ENCODE measurements around the gene STAMBPL1. TPM values are rescaled to one million over a fixed set of nuclear protein-coding genes. Genes with fewer than 3 reads are reported as not detected.

Gene STAMBPL1
- polyA plus RNA-seq, 1 of the 3 experiments (the other 2 are of a cell fraction), result 25.1 TPM

DNA sequence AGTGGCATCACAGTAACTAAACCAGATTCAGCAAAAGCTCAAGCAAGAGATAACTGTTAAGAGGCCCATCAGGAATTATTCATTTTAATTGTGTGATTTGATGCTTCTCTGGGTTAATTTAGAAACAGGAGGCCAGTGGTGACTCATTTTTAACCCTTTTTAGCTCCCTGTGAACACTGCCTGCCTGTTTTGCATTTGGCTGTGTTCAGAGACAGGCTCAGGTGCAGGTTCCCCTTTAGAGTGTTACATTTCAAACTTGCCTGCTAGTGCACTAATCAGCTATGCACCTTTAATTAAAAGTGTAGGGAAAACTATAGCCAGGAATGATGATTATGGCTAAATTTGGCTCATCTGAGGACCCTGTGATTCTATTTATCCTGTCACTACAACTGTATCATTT, 6.5 kb downstream of the STAMBPL1 start (continued):
- TF ChIP-seq, protein P1, sequence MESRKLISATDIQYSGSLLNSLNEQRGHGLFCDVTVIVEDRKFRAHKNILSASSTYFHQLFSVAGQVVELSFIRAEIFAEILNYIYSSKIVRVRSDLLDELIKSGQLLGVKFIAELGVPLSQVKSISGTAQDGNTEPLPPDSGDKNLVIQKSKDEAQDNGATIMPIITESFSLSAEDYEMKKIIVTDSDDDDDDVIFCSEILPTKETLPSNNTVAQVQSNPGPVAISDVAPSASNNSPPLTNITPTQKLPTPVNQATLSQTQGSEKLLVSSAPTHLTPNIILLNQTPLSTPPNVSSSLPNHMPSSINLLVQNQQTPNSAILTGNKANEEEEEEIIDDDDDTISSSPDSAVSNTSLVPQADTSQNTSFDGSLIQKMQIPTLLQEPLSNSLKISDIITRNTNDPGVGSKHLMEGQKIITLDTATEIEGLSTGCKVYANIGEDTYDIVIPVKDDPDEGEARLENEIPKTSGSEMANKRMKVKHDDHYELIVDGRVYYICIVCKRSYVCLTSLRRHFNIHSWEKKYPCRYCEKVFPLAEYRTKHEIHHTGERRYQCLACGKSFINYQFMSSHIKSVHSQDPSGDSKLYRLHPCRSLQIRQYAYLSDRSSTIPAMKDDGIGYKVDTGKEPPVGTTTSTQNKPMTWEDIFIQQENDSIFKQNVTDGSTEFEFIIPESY (IDR thresholded peaks at IDR 0.05; ENCODE audit: borderline replicate concordance, low read depth), result no peak
- no peak for TF ChIP-seq ELF1 (IDR thresholded peaks at IDR 0.05)
- no peak for TF ChIP-seq MXI1 (IDR thresholded peaks at IDR 0.05; ENCODE audit: low read depth, low read length)
- no peak for TF ChIP-seq EP300 (IDR thresholded peaks at IDR 0.05; ENCODE audit: borderline replicate concordance in 1 of 2, low read depth in 1 of 2, low read length in 1 of 2)
- no peak for TF ChIP-seq CHD2 (IDR thresholded peaks at IDR 0.05; ENCODE audit: low read length, partially characterized antibody)

DNA sequence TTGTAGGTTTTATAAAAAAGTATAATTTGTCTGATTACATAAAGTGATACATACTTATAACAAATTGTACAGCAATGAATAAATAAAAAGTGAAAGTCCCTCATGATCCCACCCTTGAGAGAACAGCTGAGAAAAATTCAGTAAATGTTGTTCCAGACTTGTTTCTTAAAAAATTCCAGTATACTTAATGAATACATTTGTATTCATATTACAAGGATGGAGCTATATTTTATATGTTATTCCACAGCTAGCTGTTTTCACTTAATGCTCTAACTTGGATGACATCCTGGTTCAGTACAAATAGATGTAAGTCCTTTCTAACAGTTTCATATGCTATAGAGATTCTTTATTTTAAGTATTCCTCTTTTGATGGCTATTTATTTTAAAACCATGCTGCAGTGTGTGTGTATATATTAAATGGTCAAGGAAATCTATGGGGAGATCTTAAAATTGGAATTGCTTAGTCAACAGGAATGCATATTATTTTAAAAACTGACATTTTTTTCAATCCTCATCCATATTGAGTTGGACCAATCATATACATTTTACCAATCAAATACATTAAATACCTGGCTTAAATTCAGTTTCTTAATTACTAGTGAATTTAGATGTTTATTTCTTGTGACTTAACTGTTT, 8.9 kb downstream of the STAMBPL1 start:
- POLR2A ChIA-PET, result no interaction called here

More for the DNA sequence above, 8.9 kb downstream of the STAMBPL1 start:
- TF ChIP-seq RFX5 (IDR thresholded peaks at IDR 0.05; ENCODE audit: low read length), result no peak
- no peak for TF ChIP-seq TEAD4 (IDR thresholded peaks at IDR 0.05; ENCODE audit: borderline replicate concordance, insufficient read depth)
- TF ChIP-seq SIN3A (IDR thresholded peaks at IDR 0.05; ENCODE audit: borderline replicate concordance, low read depth, low read length), result no peak
- TF ChIP-seq FOSL2 (IDR thresholded peaks at IDR 0.05; ENCODE audit: borderline replicate concordance, low read depth), result no peak
- no peak for TF ChIP-seq USF2 (IDR thresholded peaks at IDR 0.05; ENCODE audit: borderline replicate concordance, low read depth, low read length)
- TF ChIP-seq TCF12 (IDR thresholded peaks at IDR 0.05), result no peak
- no peak for TF ChIP-seq JUND (IDR thresholded peaks at IDR 0.05)
- TF ChIP-seq RAD21 (IDR thresholded peaks at IDR 0.05; ENCODE audit: low read length), result no peak
- TF ChIP-seq SMC3 (IDR thresholded peaks at IDR 0.05; ENCODE audit: low read depth, low read length), result no peak
- TF ChIP-seq, protein P1 (IDR thresholded peaks at IDR 0.05; ENCODE audit: borderline replicate concordance, low read depth), result no peak
- TF ChIP-seq IRF3 (IDR thresholded peaks at IDR 0.05; ENCODE audit: low read depth, low read length), result no peak
- TF ChIP-seq CTCF (IDR thresholded peaks at IDR 0.05), result no peak
- TF ChIP-seq NRF1 (IDR thresholded peaks at IDR 0.05; ENCODE audit: low read depth, low read length), result no peak
- TF ChIP-seq FOXM1 (IDR thresholded peaks at IDR 0.05; ENCODE audit: low read depth), result no peak
- no peak for TF ChIP-seq POLR2AphosphoS5 (IDR thresholded peaks at IDR 0.05; ENCODE audit: low read depth, low read length)
- no peak for TF ChIP-seq PBX3 (IDR thresholded peaks at IDR 0.05)
- TF ChIP-seq ELF1 (IDR thresholded peaks at IDR 0.05), result no peak
- DNase-seq, result no peak
- peak overlapping the region; percentile 25; the same call in 1 of the 2 replicates for H3K4me2 ChIP-seq
- H2AFZ ChIP-seq (ENCODE audit: low read depth), result no peak overlapping the region
- H3K27ac ChIP-seq (ENCODE audit: low read depth in 2 of 2, low read length in 1 of 2), result peak overlapping the region; percentile 16 to 29; a peak in 2 of 4 replicates
- no peaks in the 10 kb centered on the region for H3K36me3 ChIP-seq (replicated peaks in 1 of 2; ENCODE audit: control insufficient read depth in 1 of 2, insufficient read depth in 2 of 2, low read length in 1 of 2)
- no peak overlapping the region for H3K4me3 ChIP-seq (ENCODE audit: low read depth in 2 of 2, low read length in 1 of 2)
- peaks cover 83% of the 10 kb centered on the region for H3K79me2 ChIP-seq (ENCODE audit: insufficient read depth)
- CTCF ChIA-PET, result interaction anchor here (0.7 to 1.4 kb wide), 2 partner anchors 27 to 44 kb away, joined by 3 to 4 read pairs; no protein-coding TSS in a partner anchor
- no peaks in the 10 kb centered on the region for H3K9me3 ChIP-seq
- 0 out of 2 replicates have a peak overlapping the region, but pooled peaks have one; percentile 1 for H3K9ac ChIP-seq
- no peaks in the 10 kb centered on the region for H4K20me1 ChIP-seq (ENCODE audit: insufficient read depth)
- H3F3A ChIP-seq (replicated peaks; ENCODE audit: insufficient read depth), result peaks cover 41% of the 10 kb centered on the region
- H3K4me1 ChIP-seq (ENCODE audit: control insufficient read depth in 1 of 2, insufficient read depth in 2 of 2, low read depth in 1 of 2, low read length in 1 of 2), result peaks cover 13 to 95% of the 10 kb centered on the region in 2 experiments
- no peaks in the 10 kb centered on the region for H3K9me2 ChIP-seq
- H3K27me3 ChIP-seq (ENCODE audit: insufficient read depth), result no peaks in the 10 kb centered on the region

Measured in SK-N-SH (cell line).